GM13977 (cell line): ENCODE measurements around the gene LZTS2.

ENCODE experiments used
- DNase-seq: peaks from one replicate; pipeline ENCODE4 v3.0.0; 2012; ENCODE audit warnings: low spot score
- CTCF ChIP-seq: IDR thresholded peaks from 2 replicates; pipeline ENCODE4 v1.5.1; 2012; ENCODE audit warnings: mild to moderate bottlenecking, control low read depth; ENCODE audit not compliant: insufficient read depth; ENCODE audit errors: extremely low read depth, missing control alignments
- in situ Hi-C: fragments of 300-500 bp; cut with MboI; formaldehyde crosslinking; loops from one replicate; pipeline ENCODE4 v1.12.0; 2022; ENCODE audit warnings: low sequenced_read_pairs, low pct_unique_long_range_greater_than_20kb, mixed read lengths, inconsistent platforms; ENCODE audit not compliant: unreplicated experiment

Gene LZTS2

GRCh38 chr10:101001659-101002035, 2.0 kb downstream of the LZTS2 start:
- TF ChIP-seq CTCF = no peak
- in situ Hi-C loops = no loop called here
- DNase-seq = no peak

- no peak for DNase-seq
- in situ Hi-C loops = no loop called here
- TF ChIP-seq CTCF = no peak
These were observed 2.8 kb downstream of the LZTS2 start for GRCh38 chr10:101002456-101002855.

GRCh38 chr10:101003639-101004206, 4.1 kb downstream of the LZTS2 start:
- in situ Hi-C loops = no loop called here
- no peak for DNase-seq
- no peak for TF ChIP-seq CTCF

GRCh38 chr10:101005361-101005760, 5.8 kb downstream of the LZTS2 start:
- TF ChIP-seq CTCF = no peak
- in situ Hi-C loops = no loop called here
- no peak for DNase-seq

GRCh38 chr10:101005869-101006567, 6.4 kb downstream of the LZTS2 start:
- TF ChIP-seq CTCF = no peak
- in situ Hi-C loops = no loop called here
- no peak for DNase-seq

GRCh38 chr10:101006593-101007098, 7.0 kb downstream of the LZTS2 start:
- in situ Hi-C loops = no loop called here
- no peak for DNase-seq
- no peak for TF ChIP-seq CTCF
